ENCODE results near the gene GPC1.

GPC1 gene

GRCh38 chr2:240387325-240387668 lies 48.2 kb upstream of the GPC1 start:
- Histone ChIP-seq H3K4me1 (ENCODE audit: control insufficient read depth, insufficient read depth, low read length) (no peaks in the 10 kb centered on the region), H3K36me3 (ENCODE audit: control insufficient read depth in 2 of 2, insufficient read depth in 1 of 2, low read length in 2 of 2) (no peaks in the 10 kb centered on the region), H3K4me3 (ENCODE audit: low read depth, low read length) (no peak overlapping the region), H3K27ac (ENCODE audit: extremely low read depth, low read depth, low read length) (no peak overlapping the region), H3K9me3 (ENCODE audit: control insufficient read depth, insufficient read depth, low read depth, low read length) (no peaks in the 10 kb centered on the region)
- ChIA-PET CTCF (interaction anchor here (0.6 to 1.1 kb wide), 2 partner anchors 105 to 127 kb away, joined by 3 to 4 read pairs; no protein-coding TSS in a partner anchor), POLR2A (interaction anchor here (1.7 kb wide), 1 partner anchor 10 kb away, joined by 4 read pairs; no protein-coding TSS in a partner anchor)
- TF ChIP-seq ZSCAN16 (tag by site-specific recombination; IDR thresholded peaks at IDR 0.05) (no peak), YY2 (tag by site-specific recombination; IDR thresholded peaks at IDR 0.05) (no peak), ZNF433 (tag by site-specific recombination; IDR thresholded peaks at IDR 0.05; ENCODE audit: low read depth) (no peak), ZBTB48 (tag by site-specific recombination; IDR thresholded peaks at IDR 0.05) (no peak), ZBTB7A (tag by site-specific recombination; IDR thresholded peaks at IDR 0.05; ENCODE audit: low read depth) (no peak), ZNF777 (tag by site-specific recombination; IDR thresholded peaks at IDR 0.05; ENCODE audit: borderline replicate concordance) (no peak), ZNF449 (tag by site-specific recombination; IDR thresholded peaks at IDR 0.05) (no peak), ZFP37 (tag by site-specific recombination; IDR thresholded peaks at IDR 0.05) (no peak), ZNF121 (tag by site-specific recombination; IDR thresholded peaks at IDR 0.05) (no peak), SP7 (tag by site-specific recombination; IDR thresholded peaks at IDR 0.05) (no peak), ZNF514 (tag by site-specific recombination; IDR thresholded peaks at IDR 0.05) (no peak)
- TF ChIP-seq, protein P1, sequence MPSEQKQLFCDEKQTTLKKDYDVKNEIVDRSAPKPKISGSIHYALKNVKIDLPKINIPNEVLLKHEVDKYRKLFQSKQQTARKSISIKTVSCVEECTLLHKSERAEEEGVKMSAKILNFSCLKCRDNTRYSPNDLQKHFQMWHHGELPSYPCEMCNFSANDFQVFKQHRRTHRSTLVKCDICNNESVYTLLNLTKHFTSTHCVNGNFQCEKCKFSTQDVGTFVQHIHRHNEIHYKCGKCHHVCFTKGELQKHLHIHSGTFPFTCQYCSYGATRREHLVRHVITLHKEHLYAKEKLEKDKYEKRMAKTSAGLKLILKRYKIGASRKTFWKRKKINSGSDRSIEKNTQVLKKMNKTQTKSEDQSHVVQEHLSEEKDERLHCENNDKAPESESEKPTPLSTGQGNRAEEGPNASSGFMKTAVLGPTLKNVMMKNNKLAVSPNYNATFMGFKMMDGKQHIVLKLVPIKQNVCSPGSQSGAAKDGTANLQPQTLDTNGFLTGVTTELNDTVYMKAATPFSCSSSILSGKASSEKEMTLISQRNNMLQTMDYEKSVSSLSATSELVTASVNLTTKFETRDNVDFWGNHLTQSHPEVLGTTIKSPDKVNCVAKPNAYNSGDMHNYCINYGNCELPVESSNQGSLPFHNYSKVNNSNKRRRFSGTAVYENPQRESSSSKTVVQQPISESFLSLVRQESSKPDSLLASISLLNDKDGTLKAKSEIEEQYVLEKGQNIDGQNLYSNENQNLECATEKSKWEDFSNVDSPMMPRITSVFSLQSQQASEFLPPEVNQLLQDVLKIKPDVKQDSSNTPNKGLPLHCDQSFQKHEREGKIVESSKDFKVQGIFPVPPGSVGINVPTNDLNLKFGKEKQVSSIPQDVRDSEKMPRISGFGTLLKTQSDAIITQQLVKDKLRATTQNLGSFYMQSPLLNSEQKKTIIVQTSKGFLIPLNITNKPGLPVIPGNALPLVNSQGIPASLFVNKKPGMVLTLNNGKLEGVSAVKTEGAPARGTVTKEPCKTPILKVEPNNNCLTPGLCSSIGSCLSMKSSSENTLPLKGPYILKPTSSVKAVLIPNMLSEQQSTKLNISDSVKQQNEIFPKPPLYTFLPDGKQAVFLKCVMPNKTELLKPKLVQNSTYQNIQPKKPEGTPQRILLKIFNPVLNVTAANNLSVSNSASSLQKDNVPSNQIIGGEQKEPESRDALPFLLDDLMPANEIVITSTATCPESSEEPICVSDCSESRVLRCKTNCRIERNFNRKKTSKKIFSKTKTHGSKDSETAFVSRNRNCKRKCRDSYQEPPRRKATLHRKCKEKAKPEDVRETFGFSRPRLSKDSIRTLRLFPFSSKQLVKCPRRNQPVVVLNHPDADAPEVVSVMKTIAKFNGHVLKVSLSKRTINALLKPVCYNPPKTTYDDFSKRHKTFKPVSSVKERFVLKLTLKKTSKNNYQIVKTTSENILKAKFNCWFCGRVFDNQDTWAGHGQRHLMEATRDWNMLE (tag by site-specific recombination; conservative IDR thresholded peaks at IDR 0.05; ENCODE audit: low read depth) = no peak

GRCh38 chr2:240387669-240388358 lies 47.6 kb upstream of the GPC1 start:
- H3K36me3 ChIP-seq (ENCODE audit: control insufficient read depth in 2 of 2, insufficient read depth in 1 of 2, low read length in 2 of 2) = no peaks in the 10 kb centered on the region
- no peaks in the 10 kb centered on the region for H3K9me3 ChIP-seq (ENCODE audit: control insufficient read depth, insufficient read depth, low read depth, low read length)
- ChIA-PET CTCF (interaction anchor here (0.5 to 1.1 kb wide), 3 partner anchors 104 to 744 kb away, joined by 3 to 4 read pairs (median 4); no protein-coding TSS in a partner anchor), POLR2A (no interaction called here)
- no peak overlapping the region for H3K4me3 ChIP-seq (ENCODE audit: low read depth, low read length)
- no peak overlapping the region for H3K27ac ChIP-seq (ENCODE audit: extremely low read depth, low read depth, low read length)
- H3K4me1 ChIP-seq (ENCODE audit: control insufficient read depth, insufficient read depth, low read length) = no peaks in the 10 kb centered on the region
- TF ChIP-seq ZNF791 (tag by site-specific recombination; IDR thresholded peaks at IDR 0.05) (no peak), ZNF280C (tag by site-specific recombination; IDR thresholded peaks at IDR 0.05) (no peak), GLI4 (tag by site-specific recombination; IDR thresholded peaks at IDR 0.05) (no peak), ZNF133 (tag by site-specific recombination; IDR thresholded peaks at IDR 0.05) (no peak), ZNF785 (tag by site-specific recombination; IDR thresholded peaks at IDR 0.05) (no peak), ZNF174 (tag by site-specific recombination; IDR thresholded peaks at IDR 0.05) (no peak), ZNF214 (tag by site-specific recombination; IDR thresholded peaks at IDR 0.05; ENCODE audit: borderline replicate concordance) (no peak), ZNF121 (tag by site-specific recombination; IDR thresholded peaks at IDR 0.05) (no peak), ZNF112 (tag by site-specific recombination; IDR thresholded peaks at IDR 0.05) (no peak), ZNF148 (tag by site-specific recombination; IDR thresholded peaks at IDR 0.05; ENCODE audit: borderline replicate concordance) (no peak), ZNF155 (tag by site-specific recombination; IDR thresholded peaks at IDR 0.05) (no peak), ZNF629 (tag by site-specific recombination; IDR thresholded peaks at IDR 0.05) (no peak), ZEB2 (tag by site-specific recombination; IDR thresholded peaks at IDR 0.05) (no peak), IKZF3 (tag by site-specific recombination; IDR thresholded peaks at IDR 0.05) (no peak)

All from HEK293 (cell line).